ENCODE results near the gene ISCU. TPM values are rescaled to one million over a fixed set of nuclear protein-coding genes. Genes with fewer than 3 reads are reported as not detected.
"Not testable (repeated sequence)": the region's sequence is repeated elsewhere in the genome, so short reads cannot be mapped to it uniquely, and the experiment has no call there.

The ISCU gene
- total RNA-seq, 1 experiment from 2014 or later, result 84.8 TPM

GRCh38 chr12:108589840-108590229, 27.4 kb downstream of the ISCU start:
- POLR2A ChIA-PET (ENCODE audit: unreplicated experiment), result no interaction called here

GRCh38 chr12:108590463-108590862, 28.1 kb downstream of the ISCU start:
- H3K79me2 ChIP-seq (ENCODE audit: low read depth); H3K9me3 ChIP-seq (ENCODE audit: insufficient read depth, low read depth); POLR2A ChIA-PET (ENCODE audit: unreplicated experiment); H3K27ac ChIP-seq; H3K36me3 ChIP-seq (ENCODE audit: low read depth); H2AFZ ChIP-seq; H3K4me1 ChIP-seq (replicated peaks; ENCODE audit: insufficient read depth); BruUV-seq (replicated peaks); H3K9me2 ChIP-seq (ENCODE audit: insufficient read depth); H4K20me1 ChIP-seq (ENCODE audit: insufficient read depth); H3F3A ChIP-seq (ENCODE audit: insufficient read depth, low read depth); DNase-seq; H3K4me2 ChIP-seq; CTCF ChIA-PET; H3K4me3 ChIP-seq; intact Hi-C loops (cut with micrococcal nuclease; ENCODE audit: unreplicated experiment): not testable (repeated sequence)
- peaks cover 13% of the 10 kb centered on the region; the same call in 1 of the 2 replicates for H3K27me3 ChIP-seq (ENCODE audit: insufficient read depth, low read depth)

More at GRCh38 chr12:108589840-108590229, 27.4 kb downstream of the ISCU start:
- intact Hi-C loops (cut with micrococcal nuclease; ENCODE audit: unreplicated experiment), result no loop called here
- H3K27ac ChIP-seq, result no peak overlapping the region
- BruUV-seq (replicated peaks), result no TSS peak
- TF ChIP-seq CTCF (conservative IDR thresholded peaks at IDR 0.05), result no peak
- TF ChIP-seq EZH2 (IDR thresholded peaks at IDR 0.05; ENCODE audit: low read depth), result no peak
- CTCF ChIA-PET, result no interaction called here
- H3K4me3 ChIP-seq, result no peak overlapping the region
- no peaks in the 10 kb centered on the region for H3K4me1 ChIP-seq (replicated peaks; ENCODE audit: insufficient read depth)
- H4K20me1 ChIP-seq (ENCODE audit: insufficient read depth), result no peaks in the 10 kb centered on the region
- H3K27me3 ChIP-seq (ENCODE audit: insufficient read depth, low read depth), result peaks cover 13% of the 10 kb centered on the region; the same call in 1 of the 2 replicates
- H3K9me2 ChIP-seq (ENCODE audit: insufficient read depth), result no peaks in the 10 kb centered on the region
- H3K9me3 ChIP-seq (ENCODE audit: insufficient read depth, low read depth), result no peaks in the 10 kb centered on the region
- H3K36me3 ChIP-seq (ENCODE audit: low read depth), result no peaks in the 10 kb centered on the region
- no peaks in the 10 kb centered on the region for H3K79me2 ChIP-seq (ENCODE audit: low read depth)
- no peaks in the 10 kb centered on the region for H3F3A ChIP-seq (ENCODE audit: insufficient read depth, low read depth)
- H3K4me2 ChIP-seq, result no peak overlapping the region
- no peak overlapping the region for H2AFZ ChIP-seq
- DNase-seq, result no peak

DNA sequence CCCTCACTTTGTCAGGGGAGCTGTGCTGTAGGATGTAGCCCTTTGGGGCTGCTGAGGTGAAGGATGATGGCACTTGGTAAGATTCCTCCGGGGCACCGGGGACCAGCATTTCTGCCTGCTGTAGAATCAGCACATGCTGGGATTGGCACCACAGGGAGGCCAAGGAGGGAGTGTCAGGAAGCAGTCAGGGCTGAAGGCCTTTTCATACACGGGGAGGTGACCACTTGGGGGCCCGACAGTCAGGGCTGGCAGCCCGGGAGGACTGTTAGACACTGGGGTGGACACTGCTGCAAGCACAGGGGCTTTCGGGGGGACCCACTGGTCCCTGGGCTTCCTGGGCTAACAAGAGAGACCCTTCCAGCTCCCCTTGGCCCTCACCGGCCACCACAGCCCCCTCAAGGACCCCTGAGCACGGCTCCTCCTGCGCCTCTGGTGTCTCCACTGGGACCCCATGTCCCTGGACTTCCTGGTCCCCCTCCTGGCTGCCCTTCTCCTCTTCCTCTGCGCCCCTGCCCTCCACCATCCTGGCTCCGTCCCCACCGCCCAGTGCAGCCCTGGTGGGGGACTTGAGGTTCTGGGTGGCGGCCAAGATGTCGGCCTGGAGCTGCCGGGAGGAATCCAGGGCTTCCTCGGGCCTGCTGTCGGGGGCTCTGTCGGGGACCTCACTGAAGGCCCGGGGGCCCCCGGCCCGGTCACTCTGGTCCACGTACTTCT, 29.0 kb downstream of the ISCU start:
- Histone ChIP-seq H3K27ac (no peak overlapping the region), H3K36me3 (ENCODE audit: low read depth) (no peaks in the 10 kb centered on the region), H3F3A (ENCODE audit: insufficient read depth, low read depth) (no peaks in the 10 kb centered on the region), H3K27me3 (ENCODE audit: insufficient read depth, low read depth) (peaks cover 13% of the 10 kb centered on the region; the same call in 1 of the 2 replicates), H3K4me2 (no peak overlapping the region), H3K9me3 (ENCODE audit: insufficient read depth, low read depth) (no peaks in the 10 kb centered on the region), H3K4me3 (no peak overlapping the region), H3K4me1 (replicated peaks; ENCODE audit: insufficient read depth) (no peaks in the 10 kb centered on the region), H2AFZ (no peak overlapping the region), H3K9me2 (ENCODE audit: insufficient read depth) (no peaks in the 10 kb centered on the region), H3K79me2 (ENCODE audit: low read depth) (no peaks in the 10 kb centered on the region), H4K20me1 (ENCODE audit: insufficient read depth) (no peaks in the 10 kb centered on the region)
- intact Hi-C loops (cut with micrococcal nuclease; ENCODE audit: unreplicated experiment), result no loop called here
- ChIA-PET POLR2A (ENCODE audit: unreplicated experiment) (no interaction called here), CTCF (no interaction called here)
- DNase-seq, result no peak
- BruUV-seq (replicated peaks), result no TSS peak
- no peak for TF ChIP-seq CTCF (conservative IDR thresholded peaks at IDR 0.05)
- TF ChIP-seq EZH2 (IDR thresholded peaks at IDR 0.05; ENCODE audit: low read depth), result no peak

Data from PC-9 (cell line).